Heart left ventricle (tissue), 16 donors: ENCODE measurements around the gene TMEM120B. TPM values are rescaled to one million over a fixed set of nuclear protein-coding genes. Genes with fewer than 3 reads are reported as not detected.

Experiments used
- ATAC-seq, 4 donors: fragments of 200-7000 bp; cut with Tn5 transposase; one replicate each; pipeline ENCODE4 v1.9.1; 2020 to 2022; ENCODE audit warnings: moderate library complexity in 4 of 4, mild to moderate bottlenecking in 3 of 4, moderate number of reproducible peaks in 1 of 4
- DNase-seq, 5 donors: peaks; one replicate each; pipeline ENCODE4 v3.0.0-alpha.2; 2020
- H3K27ac ChIP-seq, 12 donors: fragments of 200-600 bp; sonication (generic) in 4 of 12; one replicate each; pipeline versions ENCODE4 v1.5.0 to v1.8.0; 2016 to 2022; ENCODE audit warnings: mild to moderate bottlenecking in 2 of 12
- H3K27me3 ChIP-seq, 9 donors: fragments of 200-600 bp; sonication (generic) in 2 of 9; one replicate each; pipeline versions ENCODE4 v1.5.1 to v1.8.0; 2016 to 2022; ENCODE audit warnings: mild to moderate bottlenecking in 3 of 9
- H3K36me3 ChIP-seq, 9 donors: fragments of 200-600 bp; sonication (generic) in 2 of 9; one replicate each; pipeline versions ENCODE4 v1.5.0 to v1.8.0; 2018 to 2022; ENCODE audit warnings: mild to moderate bottlenecking in 2 of 9
- H3K4me1 ChIP-seq, 12 donors: fragments of 200-600 bp; sonication (generic) in 4 of 12; one replicate each; pipeline versions ENCODE4 v1.5.0 to v1.8.0; 2016 to 2022; ENCODE audit warnings: mild to moderate bottlenecking in 3 of 12
- H3K4me3 ChIP-seq, 12 donors: fragments of 200-600 bp; sonication (generic) in 4 of 12; one replicate each; pipeline versions ENCODE4 v1.5.0 to v1.8.0; 2017 to 2022; ENCODE audit warnings: mild to moderate bottlenecking in 9 of 12, moderate library complexity in 4 of 12
- H3K9me3 ChIP-seq, 12 donors: fragments of 200-600 bp; sonication (generic) in 4 of 12; one replicate each; pipeline versions ENCODE4 v1.5.0 to v1.8.0; 2016 to 2022; ENCODE audit warnings: mild to moderate bottlenecking in 1 of 12
- CTCF ChIP-seq, 12 donors: fragments of 200-600 bp; sonication (generic) in 4 of 12; IDR thresholded peaks; one replicate each; pipeline versions ENCODE4 v1.5.0 to v1.8.0; 2018 to 2022; ENCODE audit warnings: antibody characterized with exemption in 12 of 12, mild to moderate bottlenecking in 5 of 12
- POLR2A ChIP-seq, 2 donors: fragments of 450-650 bp; IDR thresholded peaks; one replicate each; pipeline ENCODE4 v1.6.1; 2017; ENCODE audit warnings: antibody characterized with exemption in 2 of 2, mild to moderate bottlenecking in 2 of 2, moderate library complexity in 2 of 2
- WGBS, 4 donors: extraction: QIAGEN DNeasy Blood & Tissue Kit in 2 of 4; methylation state at CpG; one replicate each; pipeline versions ENCODE4 v1.1.5 to v1.1.7; 2013 to 2018; 5-methylcytosine and 5-hydroxymethylcytosine counted together
- intact Hi-C, 10 donors: fragments of 100-400 bp; cut with DNase I; formaldehyde crosslinking; loops; one replicate each; pipeline versions ENCODE4 v1.11.1 to v1.14.2; 2022
- polyA plus RNA-seq, 2 donors: library from polyadenylated mRNA; stranded (reverse); fragments of 200-250 nt; gene quantifications; one replicate each; pipeline ENCODE4 v1.2.3, GENCODE V29; 2013
- total RNA-seq, 9 donors: library from RNA; depleted of rRNA in 2 of 9; stranded (reverse); fragments of >200 nt in 2 of 9; fragmentation: NEBNext Ultra II Directional in 3 of 9; extraction: Animal tissue kit (Norgen Biotek cat#: 25700) in 3 of 9; gene quantifications; one replicate each; pipeline versions ENCODE4 v1.1.0 to v1.2.4, GENCODE V29; 2016 to 2023
- donor health status: ischemic (EF 13 %, LVEDD 7.1; RV severe dilation, severe dysfunction).
- donor health status: healthy with polysubstance abuse.
- donor health status: DM: no; HTN: yes; CAD: no.
- donor health status: DM: no; HTN: no; CAD: no.
- donor health status: ischemic (EF 25% LVEDD 6.9; RV normal size, moderate dysfunction).
- donor health status: ischemic (EF 25% LVEDD 5.7; RV mildly dilated, moderate dysfunction).
- donor health status: healthy.
- donor health status: DM: yes; HTN: yes; CAD: no.
- donor health status: ischemic (EF 35%, LVEDD 5.7; RV mildly dilated, moderate dysfunction).
- donor health status: nonischemic (EF 11% LVEDD 7.7; RV severe dilation, severe dysfunction).
- donor health status: DM: yes; HTN: yes; CAD: no.
- donor health status: PGD.
- donor health status: ischemic (EF 29% LVEDD 5.4; RV normal size, mild dysfunction).
- donor health status: nonischemic (EF 23%, LVEDD 6.1; RV moderate dilation, normal function).

The TMEM120B gene
- total and polyA plus RNA-seq, 11 donors: 5.8 to 13.2 (median 7.6) TPM

- H3K27ac ChIP-seq: no peak overlapping the region
- no peaks in the 10 kb centered on the region for H3K9me3 ChIP-seq
- H3K4me3 ChIP-seq: no peak overlapping the region
- DNase-seq (no peak), ATAC-seq (no peak)
- 89 to 97% (median 90%) methylated on average over 3 of the region's 3 CpGs for WGBS, 4 donors
- no peaks in the 10 kb centered on the region for H3K36me3 ChIP-seq
- TF ChIP-seq POLR2A (IDR thresholded peaks at IDR 0.05) (no peak), CTCF (IDR thresholded peaks at IDR 0.05) (no peak)
- H3K4me1 ChIP-seq: peaks cover 0 to 11% (median 5%) of the 10 kb centered on the region in 12 donors
- no peaks in the 10 kb centered on the region for H3K27me3 ChIP-seq
- intact Hi-C loops: loop anchor here in 1 of 10 donors (10.0 kb wide), 1 partner anchor 166 kb away; the partner anchor contains the start of gene PSMD9
These were observed 6.2 kb downstream of the TMEM120B start for GRCh38 chr12:121718653-121719239.

- ATAC-seq (peak in 1 of 4 donors; percentile 35), DNase-seq (no peak)
- no peaks in the 10 kb centered on the region for H3K4me1 ChIP-seq
- H3K27me3 ChIP-seq: no peaks in the 10 kb centered on the region
- no peak overlapping the region for H3K27ac ChIP-seq
- no peaks in the 10 kb centered on the region for H3K9me3 ChIP-seq
- H3K4me3 ChIP-seq: no peak overlapping the region
- peaks cover 0 to 5% (median 0%) of the 10 kb centered on the region in 9 donors for H3K36me3 ChIP-seq
- TF ChIP-seq CTCF (IDR thresholded peaks at IDR 0.05) (no peak), POLR2A (IDR thresholded peaks at IDR 0.05) (no peak)
- WGBS, 4 donors: 69 to 78% (median 76%) methylated on average over 14 of the region's 14 CpGs
- intact Hi-C loops: loop anchor here in 1 of 10 donors (10.0 kb wide), 1 partner anchor 165 kb away; the partner anchor contains the start of gene PSMD9
These were observed 7.4 kb downstream of the TMEM120B start for GRCh38 chr12:121719926-121720414.

DNA sequence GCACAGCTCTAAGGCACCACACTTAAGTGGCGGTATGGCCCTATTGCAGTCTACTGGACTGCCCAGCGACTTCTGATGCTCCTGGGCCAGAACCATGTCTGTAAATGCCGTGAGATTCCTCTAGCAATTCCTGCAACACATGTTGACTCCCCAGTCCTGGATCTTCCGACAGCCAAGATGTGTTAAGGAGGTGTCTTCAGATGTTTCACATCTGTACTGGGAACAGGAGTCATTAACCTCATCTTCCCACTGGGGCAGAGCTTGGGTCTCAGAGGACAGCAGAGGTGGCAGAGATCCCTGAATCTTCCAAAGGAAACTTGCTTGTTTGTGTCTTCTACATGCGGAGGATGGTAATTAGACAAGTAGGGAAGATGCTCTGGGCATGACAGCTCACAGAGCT, 8.2 kb downstream of the TMEM120B start:
- Histone ChIP-seq H3K4me3 (no peak overlapping the region), H3K9me3 (no peaks in the 10 kb centered on the region), H3K36me3 (peaks cover 0 to 5% (median 0%) of the 10 kb centered on the region in 9 donors), H3K27me3 (no peaks in the 10 kb centered on the region), H3K4me1 (no peaks in the 10 kb centered on the region), H3K27ac (no peak overlapping the region)
- WGBS, 4 donors: 90 to 94% (median 93%) methylated on average over 5 of the region's 5 CpGs
- ATAC-seq (no peak), DNase-seq (no peak)
- intact Hi-C loops: no loop called here
- TF ChIP-seq POLR2A (IDR thresholded peaks at IDR 0.05) (no peak), CTCF (IDR thresholded peaks at IDR 0.05) (no peak)

DNA sequence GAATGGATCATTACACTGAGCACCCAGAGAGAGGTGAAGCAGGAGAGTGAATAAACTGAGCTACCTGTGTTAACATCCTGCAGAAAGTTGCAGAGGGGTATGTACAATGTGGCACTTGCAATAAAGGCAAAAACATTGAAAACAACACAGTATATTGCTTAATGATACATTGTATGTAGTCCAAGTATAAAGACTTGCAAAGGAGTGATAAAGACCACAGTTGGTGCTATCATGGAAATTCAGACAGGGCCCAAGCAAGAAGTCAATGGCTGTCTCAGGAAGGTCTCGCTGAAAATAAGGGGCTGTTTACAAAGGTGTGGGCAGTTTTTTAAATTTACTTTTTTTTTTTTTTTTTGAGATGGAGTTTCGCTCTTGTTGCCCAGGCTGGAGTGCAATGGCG, 10.0 kb downstream of the TMEM120B start:
- H3K36me3 ChIP-seq: peaks cover 0 to 5% (median 0%) of the 10 kb centered on the region in 9 donors
- ATAC-seq: no peak
- no peak overlapping the region for H3K27ac ChIP-seq
- TF ChIP-seq CTCF (IDR thresholded peaks at IDR 0.05) (no peak), POLR2A (IDR thresholded peaks at IDR 0.05) (no peak)
- H3K4me1 ChIP-seq: no peaks in the 10 kb centered on the region
- no peaks in the 10 kb centered on the region for H3K27me3 ChIP-seq
- intact Hi-C loops: no loop called here
- H3K4me3 ChIP-seq: no peak overlapping the region
- WGBS, 4 donors: 96 to 100% (median 98%) methylated on average over 1 to 3 of the region's 3 CpGs
- no peaks in the 10 kb centered on the region for H3K9me3 ChIP-seq
- no peak for DNase-seq
